Body of pancreas (tissue), 4 donors: ENCODE data around the gene CD22. TPM values are rescaled to one million over a fixed set of nuclear protein-coding genes. Genes with fewer than 3 reads are reported as not detected.

Experiments used
- ATAC-seq: fragments of 150-250 bp; one replicate; pipeline ENCODE4 v1.9.1; 2016
- DNase-seq, 4 donors: peaks; one replicate each; pipeline ENCODE4 v3.0.0-alpha.2; 2019
- H3K27ac ChIP-seq, 4 donors: fragments of 200-600 bp; sonication (generic); 1 replicate in 3 of 4; 2 replicates in 1 of 4; pipeline versions ENCODE4 v1.5.1 to v1.6.1; 2016 to 2019; ENCODE audit warnings: mild to moderate bottlenecking in 1 of 4, mixed read lengths in 1 of 4, moderate library complexity in 1 of 4
- H3K27me3 ChIP-seq, 2 donors: fragments of 200-600 bp; sonication (generic); one replicate each; pipeline ENCODE4 v1.6.0; 2016; ENCODE audit warnings: mild to moderate bottlenecking in 1 of 2
- H3K36me3 ChIP-seq, 2 donors: fragments of 200-600 bp; sonication (generic); replicated peaks in 1 of 2; 2 replicates each; pipeline ENCODE4 v1.5.1; 2016; ENCODE audit warnings: low read depth in 2 of 2; ENCODE audit not compliant: insufficient read depth in 1 of 2
- H3K4me1 ChIP-seq: fragments of 200-600 bp; sonication (generic); one replicate; pipeline ENCODE4 v1.6.0; 2016
- H3K4me3 ChIP-seq, 2 donors: fragments of 200-600 bp; sonication (generic); 1 replicate in 1 of 2; 2 replicates in 1 of 2; pipeline ENCODE4 v1.5.1; 2016 to 2019
- H3K9me3 ChIP-seq, 3 donors: fragments of 200-600 bp; sonication (generic); 1 replicate in 2 of 3; 2 replicates in 1 of 3; pipeline ENCODE4 v1.5.1; 2016
- POLR2A ChIP-seq, 3 donors: fragments of 450-650 bp; IDR thresholded peaks; one replicate each; pipeline ENCODE4 v1.6.1; 2016; ENCODE audit warnings: antibody characterized with exemption in 3 of 3, mild to moderate bottlenecking in 2 of 3
- WGBS, 2 donors: methylation state at CpG; one replicate each; pipeline ENCODE4 v1.1.5; 2017; 5-methylcytosine and 5-hydroxymethylcytosine counted together
- intact Hi-C: fragments of 100-400 bp; cut with DNase I; formaldehyde crosslinking; loops from one replicate; pipeline ENCODE4 v1.15.1; 2023
- total RNA-seq, 2 donors: library from RNA; depleted of rRNA; stranded (reverse); fragments of >200 nt; gene quantifications; one replicate each; pipeline ENCODE4 v1.1.0, GENCODE V29; 2016
- TF ChIP-seq, protein P1 (sequence below), 7 experiments: fragments of 450-650 bp in 4 of 7; fragments of 200-600 bp in 3 of 7; sonication (generic) in 3 of 7; IDR thresholded peaks; one replicate each; pipeline ENCODE4 v1.5.1; 2016 to 2019; ENCODE audit warnings: antibody characterized with exemption in 7 of 7

The CD22 gene
- total RNA-seq, 2 donors from 2014 or later, result 0.52 to 3.0 TPM

DNA sequence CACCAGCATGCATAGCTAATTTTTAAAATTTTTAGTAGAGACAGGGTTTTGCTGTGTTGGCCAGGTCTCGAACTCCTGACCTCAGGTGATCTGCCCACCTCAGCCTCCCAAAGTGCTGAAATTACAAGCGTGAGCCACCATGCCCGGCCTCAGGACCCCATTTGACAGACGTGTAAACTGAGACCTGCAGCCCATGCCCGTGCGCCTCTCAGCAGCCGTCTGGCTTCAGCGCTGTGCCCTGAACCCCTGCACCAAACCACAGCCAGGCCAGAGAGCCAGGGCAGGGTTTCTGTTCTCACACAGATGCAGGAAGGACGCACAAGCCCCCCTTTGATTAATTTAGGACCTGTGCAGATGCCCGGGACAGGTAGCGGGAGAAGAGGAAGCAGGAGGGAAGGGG is 11.4 kb downstream of the CD22 start:
- 64 to 80% methylated on average over 10 of the region's 11 CpGs for WGBS, 2 donors

DNA sequence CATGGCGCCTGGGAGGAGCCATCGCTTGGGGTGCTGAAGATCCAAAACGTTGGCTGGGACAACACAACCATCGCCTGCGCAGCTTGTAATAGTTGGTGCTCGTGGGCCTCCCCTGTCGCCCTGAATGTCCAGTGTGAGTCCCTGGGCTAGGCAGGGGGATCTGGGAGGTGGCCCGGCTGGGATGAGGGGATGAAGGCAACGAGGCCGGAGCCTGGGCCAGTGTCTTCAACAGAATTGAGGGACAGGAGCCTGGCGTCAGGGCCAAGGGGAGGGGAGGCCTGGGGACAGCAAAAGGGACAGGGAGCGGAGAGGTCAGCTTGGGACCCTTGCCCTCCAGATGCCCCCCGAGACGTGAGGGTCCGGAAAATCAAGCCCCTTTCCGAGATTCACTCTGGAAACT is 12.0 kb downstream of the CD22 start:
- no peaks in the 10 kb centered on the region for H3K36me3 ChIP-seq
- peaks cover 0 to 3% of the 10 kb centered on the region in 2 donors for H3K27me3 ChIP-seq
- intact Hi-C loops, result loop anchor here (10.0 kb wide), 1 partner anchor 154 kb away; the partner anchor contains the start of gene KRTDAP
- WGBS, 2 donors, result 72 to 75% methylated on average over 13 to 14 of the region's 16 CpGs
- H3K4me3 ChIP-seq, result no peak overlapping the region
- no peaks in the 10 kb centered on the region for H3K4me1 ChIP-seq
- ATAC-seq (no peak), DNase-seq (no peak)
- TF ChIP-seq POLR2A (IDR thresholded peaks at IDR 0.05), result no peak
- TF ChIP-seq, protein P1, sequence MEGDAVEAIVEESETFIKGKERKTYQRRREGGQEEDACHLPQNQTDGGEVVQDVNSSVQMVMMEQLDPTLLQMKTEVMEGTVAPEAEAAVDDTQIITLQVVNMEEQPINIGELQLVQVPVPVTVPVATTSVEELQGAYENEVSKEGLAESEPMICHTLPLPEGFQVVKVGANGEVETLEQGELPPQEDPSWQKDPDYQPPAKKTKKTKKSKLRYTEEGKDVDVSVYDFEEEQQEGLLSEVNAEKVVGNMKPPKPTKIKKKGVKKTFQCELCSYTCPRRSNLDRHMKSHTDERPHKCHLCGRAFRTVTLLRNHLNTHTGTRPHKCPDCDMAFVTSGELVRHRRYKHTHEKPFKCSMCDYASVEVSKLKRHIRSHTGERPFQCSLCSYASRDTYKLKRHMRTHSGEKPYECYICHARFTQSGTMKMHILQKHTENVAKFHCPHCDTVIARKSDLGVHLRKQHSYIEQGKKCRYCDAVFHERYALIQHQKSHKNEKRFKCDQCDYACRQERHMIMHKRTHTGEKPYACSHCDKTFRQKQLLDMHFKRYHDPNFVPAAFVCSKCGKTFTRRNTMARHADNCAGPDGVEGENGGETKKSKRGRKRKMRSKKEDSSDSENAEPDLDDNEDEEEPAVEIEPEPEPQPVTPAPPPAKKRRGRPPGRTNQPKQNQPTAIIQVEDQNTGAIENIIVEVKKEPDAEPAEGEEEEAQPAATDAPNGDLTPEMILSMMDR (IDR thresholded peaks at IDR 0.05), result no peak
- no peak overlapping the region for H3K27ac ChIP-seq
- no peaks in the 10 kb centered on the region for H3K9me3 ChIP-seq

More for the DNA sequence above, 11.4 kb downstream of the CD22 start:
- Histone ChIP-seq H3K36me3 (no peaks in the 10 kb centered on the region), H3K9me3 (no peaks in the 10 kb centered on the region), H3K4me1 (no peaks in the 10 kb centered on the region), H3K4me3 (no peak overlapping the region), H3K27me3 (no peaks in the 10 kb centered on the region), H3K27ac (no peak overlapping the region)
- TF ChIP-seq, protein P1 (IDR thresholded peaks at IDR 0.05), result no peak
- TF ChIP-seq POLR2A (IDR thresholded peaks at IDR 0.05), result no peak
- DNase-seq (no peak), ATAC-seq (no peak)
- intact Hi-C loops, result loop anchor here (10.0 kb wide), 1 partner anchor 154 kb away; the partner anchor contains the start of gene KRTDAP

DNA sequence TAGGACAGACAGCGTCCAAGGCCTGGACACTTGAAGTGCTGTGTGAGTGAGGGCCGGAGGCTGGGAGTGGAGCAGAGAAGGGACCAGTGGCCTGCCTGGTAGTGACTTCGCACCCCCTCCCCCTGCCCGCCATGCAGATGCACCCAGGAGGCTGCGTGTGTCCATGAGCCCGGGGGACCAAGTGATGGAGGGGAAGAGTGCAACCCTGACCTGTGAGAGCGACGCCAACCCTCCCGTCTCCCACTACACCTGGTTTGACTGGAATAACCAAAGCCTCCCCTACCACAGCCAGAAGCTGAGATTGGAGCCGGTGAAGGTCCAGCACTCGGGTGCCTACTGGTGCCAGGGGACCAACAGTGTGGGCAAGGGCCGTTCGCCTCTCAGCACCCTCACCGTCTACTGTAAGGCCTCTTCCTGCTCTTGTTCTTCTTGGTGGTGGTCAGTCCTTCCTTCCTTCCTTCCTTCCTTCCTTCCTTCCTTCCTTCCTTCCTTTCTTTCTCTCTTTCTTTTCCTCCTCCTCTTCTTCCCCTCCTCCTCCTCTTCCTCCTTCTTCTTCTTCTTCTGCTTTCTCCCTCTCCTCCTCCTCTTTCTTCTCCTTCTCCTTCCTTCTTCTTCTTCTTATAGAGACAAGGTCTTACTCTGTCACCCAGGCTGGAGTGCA is 12.7 kb downstream of the CD22 start:
- DNase-seq (no peak), ATAC-seq (no peak)
- intact Hi-C loops, result loop anchor here (10.0 kb wide), 1 partner anchor 153 kb away; the partner anchor contains the start of gene KRTDAP
- TF ChIP-seq, protein P1 (IDR thresholded peaks at IDR 0.05), result no peak
- TF ChIP-seq POLR2A (IDR thresholded peaks at IDR 0.05), result no peak
- Histone ChIP-seq H3K9me3 (no peaks in the 10 kb centered on the region), H3K36me3 (no peaks in the 10 kb centered on the region), H3K4me1 (no peaks in the 10 kb centered on the region), H3K27ac (no peak overlapping the region), H3K27me3 (peaks cover 0 to 6% of the 10 kb centered on the region in 2 donors), H3K4me3 (no peak overlapping the region)
- 82 to 85% methylated on average over 8 to 14 of the region's 14 CpGs for WGBS, 2 donors

DNA sequence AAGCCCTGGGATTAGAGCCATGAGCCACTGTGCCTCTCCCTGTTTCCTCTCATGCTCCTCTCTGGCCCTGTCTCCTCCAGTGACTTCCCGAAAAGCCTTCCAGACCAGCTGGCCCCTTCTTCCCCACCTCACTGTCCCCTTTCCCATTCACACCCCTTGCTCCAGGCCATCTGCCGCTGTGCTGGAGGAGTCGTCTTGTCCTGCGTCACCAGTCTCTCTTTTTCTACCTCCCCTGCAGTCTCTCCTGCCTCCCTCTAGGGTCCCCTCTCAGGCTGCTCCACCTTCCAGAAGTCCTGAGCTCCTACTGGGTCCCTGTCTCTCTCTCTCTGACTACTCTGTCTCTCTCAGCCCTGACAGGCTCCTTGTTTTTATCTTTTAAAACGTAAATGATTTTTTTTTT is 13.4 kb downstream of the CD22 start:
- Histone ChIP-seq H3K36me3 (no peaks in the 10 kb centered on the region), H3K4me1 (no peaks in the 10 kb centered on the region), H3K9me3 (no peaks in the 10 kb centered on the region), H3K27ac (no peak overlapping the region), H3K4me3 (no peak overlapping the region), H3K27me3 (peaks cover 0 to 6% of the 10 kb centered on the region in 2 donors)
- ATAC-seq, result no peak
- 57 to 65% methylated on average over 5 of the region's 5 CpGs for WGBS, 2 donors
- no peak for TF ChIP-seq POLR2A (IDR thresholded peaks at IDR 0.05)
- TF ChIP-seq, protein P1 (IDR thresholded peaks at IDR 0.05), result no peak
- intact Hi-C loops, result loop anchor here (10.0 kb wide), 1 partner anchor 152 kb away; the partner anchor contains the start of gene KRTDAP
- peak in 1 of 4 donors; percentile 13 for DNase-seq
